H1 (cell line): ENCODE data around the gene CSPG5. TPM values are rescaled to one million over a fixed set of nuclear protein-coding genes. Genes with fewer than 3 reads are reported as not detected.

Source experiments
- CTCF ChIA-PET: fragments of 300-600 bp; sonication (Branson Sonifier 250); formaldehyde crosslinking; loops from one replicate; lab custom pipeline; 2021; ENCODE audit not compliant: partially characterized antibody; lab: Charles Lee
- POLR2A ChIA-PET: fragments of 300-600 bp; sonication (Branson Sonifier 250); formaldehyde crosslinking; loops from one replicate; lab custom pipeline; 2021; ENCODE audit warnings: inconsistent platforms; ENCODE audit not compliant: partially characterized antibody; lab: Charles Lee
- DNase-seq, 2 experiments: peaks; one replicate each; pipeline versions ENCODE4 v3.0.0 to v3.0.0-alpha.2; 2010 to 2022; ENCODE audit warnings: low spot score in 2 of 2, low read depth in 1 of 2, mixed read lengths in 1 of 2
- FAIRE-seq: peaks from 2 replicates; lab custom pipeline; 2011; peaks lifted over from hg19 to GRCh38; lab: Jason Lieb, UNC
- H2AFZ ChIP-seq: 2 replicates; pipeline ENCODE4 v1.8.1; 2012; ENCODE audit warnings: low read length, inconsistent platforms
- H2AK5ac ChIP-seq: 2 replicates; pipeline ENCODE4 v1.6.1; 2013; ENCODE audit warnings: low read depth, low read length
- H2BK120ac ChIP-seq: replicated peaks from 2 replicates; pipeline ENCODE3; 2013; ENCODE audit warnings: low read depth, low read length, inconsistent platforms
- H2BK12ac ChIP-seq: 2 replicates; pipeline ENCODE4 v1.6.1; 2013; ENCODE audit warnings: low read depth, low read length
- H2BK15ac ChIP-seq: 2 replicates; pipeline ENCODE4 v1.6.1; 2013; ENCODE audit warnings: low read length
- H2BK20ac ChIP-seq: 2 replicates; pipeline ENCODE4 v1.6.1; 2013; ENCODE audit warnings: low read length
- H2BK5ac ChIP-seq: 2 replicates; pipeline ENCODE4 v1.6.1; 2013; ENCODE audit warnings: low read depth, low read length
- H3K14ac ChIP-seq: 2 replicates; pipeline ENCODE4 v1.6.1; 2013; ENCODE audit warnings: inconsistent platforms; ENCODE audit not compliant: insufficient read length
- H3K18ac ChIP-seq: 2 replicates; pipeline ENCODE4 v1.6.1; 2013; ENCODE audit warnings: low read length; ENCODE audit errors: extremely low read depth
- H3K23ac ChIP-seq: 2 replicates; pipeline ENCODE4 v1.6.1; 2013; ENCODE audit warnings: inconsistent platforms; ENCODE audit not compliant: insufficient read length
- H3K23me2 ChIP-seq: 2 replicates; pipeline ENCODE4 v1.6.1; 2013; ENCODE audit warnings: low read depth, low read length
- H3K27ac ChIP-seq: 2 replicates; pipeline ENCODE4 v1.6.1; 2011; ENCODE audit warnings: low read depth, low read length, inconsistent platforms
- H3K27me3 ChIP-seq, 4 experiments: replicated peaks in 1 of 4; 1 replicate in 1 of 4; 2 replicates in 3 of 4; pipeline versions ENCODE4 v1.6.1 to v1.8.1; 2011 to 2013; ENCODE audit warnings: low read length in 3 of 4, mild to moderate bottlenecking in 3 of 4, inconsistent platforms in 2 of 4, mixed read lengths in 2 of 4, moderate library complexity in 1 of 4; ENCODE audit not compliant: control insufficient read depth in 3 of 4, insufficient read depth in 3 of 4; ENCODE audit errors: extremely low read depth in 1 of 4
- H3K36me3 ChIP-seq, 4 experiments: 2 replicates each; pipeline versions ENCODE4 v1.6.1 to v1.8.1; 2011 to 2013; ENCODE audit warnings: mild to moderate bottlenecking in 4 of 4, low read length in 3 of 4, moderate library complexity in 2 of 4, control low read depth in 1 of 4, inconsistent platforms in 1 of 4; ENCODE audit not compliant: insufficient read depth in 4 of 4, control insufficient read depth in 2 of 4
- H3K4ac ChIP-seq: replicated peaks from 2 replicates; pipeline ENCODE3; 2013; ENCODE audit warnings: low read length, low read depth, mixed read lengths, inconsistent platforms; ENCODE audit not compliant: insufficient read length
- H3K4me1 ChIP-seq, 4 experiments: replicated peaks in 1 of 4; 1 replicate in 1 of 4; 2 replicates in 3 of 4; pipeline versions ENCODE4 v1.6.1 to v1.8.1; 2011 to 2013; ENCODE audit warnings: low read length in 3 of 4, inconsistent platforms in 2 of 4, mixed read lengths in 1 of 4; ENCODE audit not compliant: insufficient read depth in 4 of 4, control insufficient read depth in 3 of 4
- H3K4me2 ChIP-seq, 2 experiments: 2 replicates each; pipeline versions ENCODE4 v1.6.1 to v1.8.1; 2011 to 2013; ENCODE audit warnings: low read depth in 2 of 2, low read length in 2 of 2, control low read depth in 1 of 2, inconsistent platforms in 1 of 2, mild to moderate bottlenecking in 1 of 2; ENCODE audit not compliant: insufficient read depth in 1 of 2
- H3K4me3 ChIP-seq, 4 experiments: fragments of 200-600, 300-600 bp in 1 of 4; sonication (generic), shearing (Covaris generic), sonication (Bioruptor Twin) in 1 of 4; 2 replicates each; pipeline versions ENCODE4 v1.5.1 to v1.8.1; 2011 to 2016; ENCODE audit warnings: low read length in 4 of 4, low read depth in 3 of 4, control low read depth in 2 of 4, inconsistent platforms in 2 of 4, mild to moderate bottlenecking in 2 of 4, mixed read lengths in 1 of 4, moderate library complexity in 1 of 4; ENCODE audit not compliant: insufficient read depth in 2 of 4; ENCODE audit errors: extremely low read depth in 1 of 4
- H3K56ac ChIP-seq: replicated peaks from 2 replicates; pipeline ENCODE3; 2013; ENCODE audit warnings: low read depth, mild to moderate bottlenecking, mixed read lengths, low read length, inconsistent platforms; ENCODE audit not compliant: insufficient read length
- H3K79me1 ChIP-seq: 2 replicates; pipeline ENCODE4 v1.6.1; 2013; ENCODE audit warnings: low read depth, low read length, control low read depth
- H3K79me2 ChIP-seq, 2 experiments: 2 replicates each; pipeline versions ENCODE4 v1.6.1 to v1.8.1; 2012 to 2013; ENCODE audit warnings: low read length in 2 of 2, mild to moderate bottlenecking in 2 of 2, inconsistent platforms in 1 of 2; ENCODE audit not compliant: insufficient read depth in 2 of 2, control insufficient read depth in 1 of 2
- H3K9ac ChIP-seq, 4 experiments: replicated peaks in 1 of 4; 1 replicate in 1 of 4; 2 replicates in 3 of 4; pipeline versions ENCODE4 v1.6.1 to v1.8.1; 2011 to 2013; ENCODE audit warnings: low read depth in 3 of 4, low read length in 3 of 4, control low read depth in 2 of 4, mild to moderate bottlenecking in 2 of 4, moderate library complexity in 2 of 4, inconsistent platforms in 1 of 4; ENCODE audit errors: extremely low read depth in 1 of 4
- H3K9me3 ChIP-seq, 2 experiments: 2 replicates each; pipeline versions ENCODE4 v1.6.1 to v1.8.1; 2012 to 2013; ENCODE audit warnings: mild to moderate bottlenecking in 2 of 2, moderate library complexity in 2 of 2, control low read depth in 1 of 2, inconsistent platforms in 1 of 2, low read depth in 1 of 2, low read length in 1 of 2, mixed read lengths in 1 of 2; ENCODE audit not compliant: insufficient read depth in 2 of 2
- H4K20me1 ChIP-seq, 2 experiments: replicated peaks in 1 of 2; 2 replicates each; pipeline versions ENCODE3 to v1.8.1; 2011 to 2013; ENCODE audit warnings: inconsistent platforms in 2 of 2, low read length in 2 of 2, mild to moderate bottlenecking in 1 of 2; ENCODE audit not compliant: insufficient read depth in 2 of 2, control insufficient read depth in 1 of 2
- H4K5ac ChIP-seq: 2 replicates; pipeline ENCODE4 v1.6.1; 2013; ENCODE audit warnings: low read length, low read depth, mixed read lengths, inconsistent platforms; ENCODE audit not compliant: insufficient read length
- H4K8ac ChIP-seq: 2 replicates; pipeline ENCODE4 v1.8.0; 2013; ENCODE audit warnings: mild to moderate bottlenecking, moderate library complexity, low read length, inconsistent platforms; ENCODE audit not compliant: insufficient read depth; ENCODE audit errors: extremely low read depth
- H4K91ac ChIP-seq: replicated peaks from 2 replicates; pipeline ENCODE3; 2013; ENCODE audit warnings: low read length, mixed read lengths, inconsistent platforms; ENCODE audit not compliant: insufficient read length
- RXRA ChIP-seq: IDR thresholded peaks from 2 replicates; pipeline ENCODE4 v1.6.1; 2011; ENCODE audit warnings: low read depth, mild to moderate bottlenecking, low read length, moderate library complexity; ENCODE audit not compliant: insufficient read depth
- TEAD4 ChIP-seq: IDR thresholded peaks from 2 replicates; pipeline ENCODE4 v1.6.1; 2012; ENCODE audit warnings: low read depth, low read length, inconsistent platforms, mixed read lengths
- WGBS, 2 experiments: shearing (Covaris generic) in 1 of 2; methylation state at CpG; one replicate each; pipeline versions ENCODE4 v1.1.6 to v1.1.7; 2013 to 2015; ENCODE audit warnings: low lambda C conversion rate in 2 of 2, mixed read lengths in 2 of 2, inconsistent platforms in 1 of 2, low coverage in 1 of 2, missing lambda C conversion rate in 1 of 2; ENCODE audit not compliant: insufficient replicate concordance in 2 of 2, insufficient coverage in 1 of 2, insufficient read length in 1 of 2; ENCODE audit errors: extremely low coverage in 1 of 2, missing lambda C conversion rate in 1 of 2; 5-methylcytosine and 5-hydroxymethylcytosine counted together
- polyA plus RNA-seq, 7 experiments: library from polyadenylated mRNA; depleted of rRNA in 3 of 7; stranded (reverse) in 5 of 7; unstranded in 2 of 7; fragments of >200 nt in 5 of 7; fragments of 200-250 nt in 2 of 7; gene quantifications; 1 replicate in 5 of 7; 2 replicates in 1 of 7; 4 replicates in 1 of 7; pipeline versions ENCODE4 v1.2.1 to v1.2.3, GENCODE V29; 2011 to 2013; ENCODE audit warnings: missing spikeins in 2 of 7, mixed read lengths in 2 of 7
- total RNA-seq: library from RNA; stranded (reverse); fragmentation: NEBNext Ultra II Directional; extraction: Animal tissue kit (Norgen Biotek cat#: 25700); gene quantifications from 2 replicates; pipeline ENCODE4 v1.2.1, GENCODE V29; 2021

The CSPG5 gene
- total and polyA plus RNA-seq, 2 of the 8 experiments (the other 6 are each of a cell fraction or from before 2014, with no cell fraction given), result 2.1 to 7.4 TPM

DNA sequence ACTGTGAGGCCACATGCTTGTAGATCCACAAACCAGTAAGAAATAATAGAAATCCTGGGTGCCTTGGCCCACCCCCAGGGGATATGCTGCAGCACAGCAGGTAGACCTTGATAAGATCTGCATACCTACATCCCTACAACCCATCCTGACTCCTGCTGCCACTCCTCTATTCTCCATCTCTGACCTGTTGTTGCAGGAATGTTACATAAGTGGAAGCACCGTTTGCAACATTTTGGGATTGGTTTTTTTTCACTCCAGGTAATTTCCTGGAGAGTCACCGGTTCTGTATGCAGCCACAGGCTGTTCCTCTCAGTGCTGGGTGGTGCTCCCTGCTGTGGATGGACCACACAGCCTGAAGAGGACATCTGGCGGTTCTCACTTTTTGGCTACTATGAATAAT, 16.1 kb upstream of the CSPG5 start:
- Histone ChIP-seq H4K5ac (no peak overlapping the region), H3K18ac (no peak overlapping the region), H3K79me1 (no peaks in the 10 kb centered on the region; the same call in 1 of the 2 replicates), H3K56ac (no peak overlapping the region), H3K27ac (no peak overlapping the region), H2BK20ac (no peak overlapping the region), H3K27me3 (no peaks in the 10 kb centered on the region), H2BK5ac (peak overlapping the region; percentile 30; the same call in 1 of the 2 replicates), H3K36me3 (peaks cover 10 to 52% (median 30%) of the 10 kb centered on the region in 4 experiments), H4K20me1 (peaks cover 0 to 3% of the 10 kb centered on the region in 2 experiments), H3K9me3 (no peaks in the 10 kb centered on the region), H3K4me3 (no peak overlapping the region), H3K23me2 (no peaks in the 10 kb centered on the region), H3K9ac (no peak overlapping the region), H2AFZ (no peak overlapping the region), H2BK120ac (no peak overlapping the region), H3K14ac (no peak overlapping the region), H3K79me2 (peaks cover 0 to 3% of the 10 kb centered on the region in 2 experiments; a peak in 1 of 4 replicates), H2BK12ac (no peak overlapping the region), H2AK5ac (no peak overlapping the region), H4K91ac (no peak overlapping the region), H2BK15ac (no peak overlapping the region), H3K4ac (no peak overlapping the region), H3K4me2 (no peak overlapping the region), H4K8ac (no peak overlapping the region), H3K23ac (no peak overlapping the region), H3K4me1 (peaks cover 0 to 3% (median under 1%) of the 10 kb centered on the region in 4 experiments; a peak in 2 of 7 replicates)
- 61% methylated on average over 3 of the region's 3 CpGs; no CpG with 5 or more reads in 1 of the 2 experiments for WGBS, 2 experiments
- TF ChIP-seq TEAD4 (peak; percentile 44; the same call in 1 of the 2 replicates), RXRA (no peak)
- POLR2A ChIA-PET, result no interaction called here
- CTCF ChIA-PET, result interaction anchor here (1.5 to 1.6 kb wide), 2 partner anchors 72 kb away, joined by 6 to 10 read pairs; no protein-coding TSS in a partner anchor
- DNase-seq, result peak in 1 of 2 experiments; percentile 63
- peak; percentile 39 for FAIRE-seq
